A549 (cell line): ENCODE results near the gene SLC16A4. TPM values are rescaled to one million over a fixed set of nuclear protein-coding genes. Genes with fewer than 3 reads are reported as not detected.
A peak's percentile ranks its signal among the peaks of the same experiment; 100 is the strongest.

ENCODE experiments used
- ATAC-seq, 2 experiments: fragments of 200-7000 bp in 1 of 2; fragments of >200 bp in 1 of 2; cut with Nextera tagmentation in 1 of 2; cut with Tn5 transposase in 1 of 2; 3 replicates each; pipeline versions ENCODE4 v1.8.0 to v1.9.1; 2018 to 2020; ENCODE audit warnings: mild to moderate bottlenecking in 1 of 2, moderate library complexity in 1 of 2
- CTCF ChIA-PET: fragments of 300-600 bp; sonication (Branson Sonifier 250); formaldehyde crosslinking; extraction: SDS; loops from one replicate; lab custom pipeline; 2021; ENCODE audit warnings: antibody characterized with exemption, inconsistent platforms; lab: Yijun Ruan, JAX
- POLR2A ChIA-PET: fragments of 350-600 bp; formaldehyde crosslinking; extraction: SDS; loops from one replicate; lab custom pipeline; 2021; ENCODE audit warnings: antibody characterized with exemption, inconsistent platforms; lab: Yijun Ruan, JAX
- DNase-seq, 2 experiments: peaks; one replicate each; pipeline versions ENCODE4 v3.0.0 to v3.0.0-alpha.2; 2011 to 2016; ENCODE audit warnings: low read depth in 1 of 2, low spot score in 1 of 2
- FAIRE-seq: peaks from 2 replicates; lab custom pipeline; 2011; peaks lifted over from hg19 to GRCh38; lab: Jason Lieb, UNC
- H3K27ac ChIP-seq, 2 experiments: fragments of >200 bp; sonication (Bioruptor Twin); formaldehyde crosslinking; 3 replicates each; pipeline ENCODE4 v1.5.1; 2016 to 2017
- H3K4me1 ChIP-seq: fragments of >200 bp; sonication (Bioruptor Twin); formaldehyde crosslinking; 3 replicates; pipeline ENCODE4 v1.6.1; 2016
- H3K4me2 ChIP-seq: fragments of >200 bp; sonication (Bioruptor Twin); formaldehyde crosslinking; 3 replicates; pipeline ENCODE4 v1.6.1; 2016
- H3K4me3 ChIP-seq: fragments of >200 bp; sonication (Bioruptor Twin); formaldehyde crosslinking; 3 replicates; pipeline ENCODE4 v1.5.1; 2016
- H3K9me3 ChIP-seq: fragments of >200 bp; sonication (Bioruptor Twin); formaldehyde crosslinking; 3 replicates; pipeline ENCODE4 v1.6.1; 2016
- CBX2 ChIP-seq: fragments of 200-600 bp; sonication (generic); IDR thresholded peaks from 2 replicates; pipeline ENCODE4 v1.6.1; 2016; ENCODE audit warnings: low read depth, mild to moderate bottlenecking, borderline replicate concordance
- CEBPB ChIP-seq, 2 experiments: fragments of >200 bp in 1 of 2; sonication (Bioruptor Twin) in 1 of 2; formaldehyde crosslinking in 1 of 2; IDR thresholded peaks; 2 replicates each; pipeline ENCODE4 v1.6.1; 2012 to 2016
- CHD4 ChIP-seq: fragments of 200-600 bp; sonication (generic); IDR thresholded peaks from 2 replicates; pipeline ENCODE4 v1.6.1; 2016; ENCODE audit warnings: antibody characterized with exemption, mild to moderate bottlenecking, borderline replicate concordance
- EP300 ChIP-seq, 2 experiments: fragments of >200 bp; sonication (Bioruptor Twin); formaldehyde crosslinking; IDR thresholded peaks; 2 replicates in 1 of 2; 3 replicates in 1 of 2; pipeline ENCODE4 v1.6.1; 2016 to 2017
- HES2 ChIP-seq: fragments of >200 bp; sonication (Bioruptor Twin); formaldehyde crosslinking; IDR thresholded peaks from 2 replicates; pipeline ENCODE4 v1.6.1; 2016
- JUN ChIP-seq, 2 experiments: fragments of >200 bp; sonication (Bioruptor Twin); formaldehyde crosslinking; IDR thresholded peaks; 2 replicates in 1 of 2; 3 replicates in 1 of 2; pipeline ENCODE4 v1.6.1; 2016 to 2017
- JUNB ChIP-seq: fragments of >200 bp; sonication (Bioruptor Twin); formaldehyde crosslinking; IDR thresholded peaks from 2 replicates; pipeline ENCODE4 v1.6.1; 2016
- KDM1A ChIP-seq: fragments of 200-600 bp; sonication (generic); IDR thresholded peaks from 2 replicates; pipeline ENCODE4 v1.6.1; 2016; ENCODE audit warnings: low read depth, mild to moderate bottlenecking
- MAFK ChIP-seq: fragments of 450-650 bp; IDR thresholded peaks from 2 replicates; pipeline ENCODE4 v1.6.1; 2014; ENCODE audit not compliant: partially characterized antibody
- MAX ChIP-seq: IDR thresholded peaks from 2 replicates; pipeline ENCODE4 v1.6.1; 2012
- PBX3 ChIP-seq: IDR thresholded peaks from 2 replicates; pipeline ENCODE4 v1.6.1; 2012
- SREBF2 ChIP-seq: fragments of 450-650 bp; IDR thresholded peaks from 2 replicates; pipeline ENCODE4 v1.6.1; 2014; ENCODE audit warnings: mild to moderate bottlenecking, moderate library complexity
- TFCP2L1 ChIP-seq: fragments of 250-450 bp; sonication (Bioruptor Pico); IDR thresholded peaks from 2 replicates; pipeline ENCODE4 v1.5.0; 2021; ENCODE audit warnings: mild to moderate bottlenecking
- WGBS: methylation state at CpG from one replicate; pipeline ENCODE4 v1.1.6; 2017; ENCODE audit errors: missing lambda C conversion rate; 5-methylcytosine and 5-hydroxymethylcytosine counted together
- polyA plus RNA-seq, 4 experiments: library from polyadenylated mRNA; depleted of rRNA in 3 of 4; stranded (reverse); fragments of >200 nt; fragmentation: RNase III in 1 of 4; extraction: RNeasy Plus Mini Kit Qiagen cat#74134 plus additional on column Dnase treatment in 1 of 4; gene quantifications; 2 replicates in 3 of 4; 3 replicates in 1 of 4; pipeline ENCODE4 v1.2.3, GENCODE V29; 2011 to 2017
- TF ChIP-seq, protein P1 (sequence below): fragments of >200 bp; sonication (Bioruptor Twin); formaldehyde crosslinking; IDR thresholded peaks from 3 replicates; pipeline ENCODE4 v1.6.1; 2016
- TF ChIP-seq, protein P2 (sequence below): fragments of 250-450 bp; sonication (Bioruptor Pico); IDR thresholded peaks from 2 replicates; pipeline ENCODE4 v1.5.0; 2020; ENCODE audit warnings: low read depth, mild to moderate bottlenecking, moderate library complexity

Gene SLC16A4
- polyA plus RNA-seq, 2 of the 4 experiments (the other 2 are of a cell fraction): 61.0 to 176 TPM

- TF ChIP-seq, protein P1, sequence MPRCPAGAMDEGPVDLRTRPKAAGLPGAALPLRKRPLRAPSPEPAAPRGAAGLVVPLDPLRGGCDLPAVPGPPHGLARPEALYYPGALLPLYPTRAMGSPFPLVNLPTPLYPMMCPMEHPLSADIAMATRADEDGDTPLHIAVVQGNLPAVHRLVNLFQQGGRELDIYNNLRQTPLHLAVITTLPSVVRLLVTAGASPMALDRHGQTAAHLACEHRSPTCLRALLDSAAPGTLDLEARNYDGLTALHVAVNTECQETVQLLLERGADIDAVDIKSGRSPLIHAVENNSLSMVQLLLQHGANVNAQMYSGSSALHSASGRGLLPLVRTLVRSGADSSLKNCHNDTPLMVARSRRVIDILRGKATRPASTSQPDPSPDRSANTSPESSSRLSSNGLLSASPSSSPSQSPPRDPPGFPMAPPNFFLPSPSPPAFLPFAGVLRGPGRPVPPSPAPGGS: no peak
- TF ChIP-seq CBX2: no peak
- TF ChIP-seq, all 56 proteins: peak for 0
Observed at GRCh38 chr1:110384581-110385321, 6.1 kb downstream of the SLC16A4 start (continued).

DNA sequence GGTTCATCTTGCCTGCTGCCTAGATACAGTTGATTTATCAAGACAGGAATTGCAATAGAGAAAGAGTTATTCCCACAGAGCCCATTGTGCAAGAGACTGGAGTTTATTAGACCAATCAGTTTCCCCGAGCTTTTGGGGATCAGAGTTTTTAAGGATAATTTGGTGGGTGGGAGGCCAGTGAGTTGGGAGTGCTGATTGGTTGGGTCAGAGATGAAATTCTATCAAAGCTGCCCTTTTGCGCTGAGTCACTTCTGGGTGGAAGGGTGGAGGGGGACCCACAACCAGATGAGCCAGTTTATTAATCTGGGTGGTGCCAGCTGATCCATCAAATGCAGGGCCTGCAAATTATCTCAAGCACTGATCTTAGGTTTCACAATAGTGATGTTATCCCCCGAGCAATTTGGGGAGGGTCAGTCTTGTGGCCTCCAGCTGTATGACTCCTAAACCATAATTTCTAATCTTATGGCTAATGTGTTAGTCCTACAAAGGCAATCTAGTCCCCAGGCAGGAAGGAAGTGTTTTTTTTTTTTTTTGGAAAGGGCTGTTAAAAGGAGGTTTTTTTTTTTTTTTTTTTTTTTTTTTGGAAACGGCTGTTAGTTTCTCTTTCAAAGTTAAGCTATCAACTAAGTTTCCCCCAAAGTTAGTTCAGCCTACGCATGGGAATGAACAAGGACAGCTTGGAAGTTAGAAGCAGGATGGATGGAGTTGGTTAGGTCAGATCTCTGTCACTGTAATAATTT is 7.4 kb downstream of the SLC16A4 start:
- Histone ChIP-seq H3K4me3 (no peak overlapping the region), H3K27ac (peak overlapping the region; percentile 43 to 78; a peak in 4 of 6 replicates), H3K9me3 (no peaks in the 10 kb centered on the region), H3K4me1 (peaks cover 52% of the 10 kb centered on the region), H3K4me2 (peak overlapping the region; percentile 46)
- CTCF ChIA-PET: interaction anchor here (0.6 to 3.1 kb wide), 8 partner anchors 20 to 181 kb away, joined by 3 to 9 read pairs (median 4); partner anchors contain the start of gene RBM15
- WGBS: 65% methylated on average over 5 of the region's 5 CpGs
- ATAC-seq: no peak; a peak in 1 of 6 replicates
- TF ChIP-seq PBX3 (no peak), MAFK (peak; percentile 39)
- TF ChIP-seq, all 56 proteins: peak for 1
- FAIRE-seq (no peak), DNase-seq (peak in 1 of 2 experiments; percentile 9)
- POLR2A ChIA-PET: interaction anchor here (0.6 kb wide), 2 partner anchors 27 to 316 kb away, joined by 4 read pairs; no protein-coding TSS in a partner anchor

- Histone ChIP-seq H3K9me3 (no peaks in the 10 kb centered on the region), H3K4me2 (0 out of 3 replicates have a peak overlapping the region, but pooled peaks have one; percentile 13), H3K27ac (peak overlapping the region; percentile 42 to 83; a peak in 5 of 6 replicates), H3K4me3 (no peak overlapping the region), H3K4me1 (peaks cover 34% of the 10 kb centered on the region)
- TF ChIP-seq MAX: no peak
- TF ChIP-seq KDM1A: no peak
- no peak for TF ChIP-seq CHD4
- TF ChIP-seq JUNB: peak; percentile 15; the same call in 1 of the 2 replicates
- peak in 1 of 2 experiments; percentile 82; a peak in 1 of 4 replicates for TF ChIP-seq CEBPB (IDR thresholded peaks at IDR 0.05)
- 0 out of 2 replicates have a peak, but pooled peaks have one; percentile 58 for TF ChIP-seq HES2
- TF ChIP-seq, protein P1: 0 out of 3 replicates have a peak, but pooled peaks have one; percentile 19
- TF ChIP-seq JUN (IDR thresholded peaks at IDR 0.05): no peak
- no peak for TF ChIP-seq SREBF2
- peak; percentile 44 to 77; a peak in 2 of 5 replicates for TF ChIP-seq EP300 (IDR thresholded peaks at IDR 0.05)
- no peak for TF ChIP-seq TFCP2L1 (CRISPR knock-in tag)
- TF ChIP-seq, protein P2, sequence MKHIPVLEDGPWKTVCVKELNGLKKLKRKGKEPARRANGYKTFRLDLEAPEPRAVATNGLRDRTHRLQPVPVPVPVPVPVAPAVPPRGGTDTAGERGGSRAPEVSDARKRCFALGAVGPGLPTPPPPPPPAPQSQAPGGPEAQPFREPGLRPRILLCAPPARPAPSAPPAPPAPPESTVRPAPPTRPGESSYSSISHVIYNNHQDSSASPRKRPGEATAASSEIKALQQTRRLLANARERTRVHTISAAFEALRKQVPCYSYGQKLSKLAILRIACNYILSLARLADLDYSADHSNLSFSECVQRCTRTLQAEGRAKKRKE (CRISPR knock-in tag): no peak
- CTCF ChIA-PET: interaction anchor here (1.2 to 3.1 kb wide), 3 partner anchors 41 to 79 kb away, joined by 3 to 8 read pairs (median 3); no protein-coding TSS in a partner anchor
- DNase-seq: peak in 1 of 2 experiments; percentile 34
- peak; percentile 59 to 81; a peak in 4 of 6 replicates for ATAC-seq
- FAIRE-seq: no peak
- 66% methylated on average over 10 of the region's 10 CpGs for WGBS
- POLR2A ChIA-PET: interaction anchor here (0.9 to 3.0 kb wide), 2 partner anchors 13 to 42 kb away, joined by 3 to 9 read pairs; partner anchors contain the start of gene RBM15
Observed at GRCh38 chr1:110380672-110381283, 10.0 kb downstream of the SLC16A4 start.
